DOHH2 (cell line): ENCODE results near the gene C22orf15.

Experiments used
- H3F3A ChIP-seq: fragments of 200-600 bp; sonication (generic), shearing (Covaris generic); 2 replicates; pipeline ENCODE4 v1.6.0; 2016; ENCODE audit warnings: antibody characterized with exemption, mild to moderate bottlenecking; ENCODE audit not compliant: control insufficient read depth, insufficient read depth
- H3K27ac ChIP-seq: fragments of 200-600 bp; sonication (generic); 2 replicates; pipeline ENCODE4 v1.5.1; 2014; ENCODE audit warnings: low read depth, mild to moderate bottlenecking, low read length, moderate library complexity
- H3K27me3 ChIP-seq: fragments of 200-600 bp; sonication (generic); 2 replicates; pipeline ENCODE4 v1.6.1; 2014; ENCODE audit warnings: mild to moderate bottlenecking, low read length, mixed read lengths; ENCODE audit not compliant: control insufficient read depth
- H3K36me3 ChIP-seq: fragments of 200-600 bp; sonication (generic); 2 replicates; pipeline ENCODE4 v1.6.1; 2014; ENCODE audit warnings: mild to moderate bottlenecking, low read length, moderate library complexity, mixed read lengths; ENCODE audit not compliant: control insufficient read depth
- H3K4me1 ChIP-seq: fragments of 200-600 bp; sonication (generic); 2 replicates; pipeline ENCODE4 v1.6.1; 2014; ENCODE audit warnings: mild to moderate bottlenecking, low read length, mixed read lengths; ENCODE audit not compliant: control insufficient read depth
- H3K4me2 ChIP-seq: fragments of 200-600 bp; sonication (generic); 2 replicates; pipeline ENCODE4 v1.6.0; 2014; ENCODE audit warnings: mild to moderate bottlenecking, low read length, moderate library complexity
- H3K4me3 ChIP-seq: fragments of 200-600 bp; sonication (generic); 2 replicates; pipeline ENCODE4 v1.5.1; 2014; ENCODE audit warnings: mild to moderate bottlenecking, low read length, mixed read lengths
- H3K79me2 ChIP-seq: fragments of 200-600 bp; sonication (generic); 2 replicates; pipeline ENCODE4 v1.6.1; 2014; ENCODE audit warnings: mild to moderate bottlenecking, low read length, mixed read lengths; ENCODE audit not compliant: control insufficient read depth
- H3K9me2 ChIP-seq: fragments of 200-600 bp; sonication (generic); replicated peaks from 2 replicates; pipeline ENCODE4 v1.6.1; 2014; ENCODE audit warnings: mild to moderate bottlenecking, low read length, mixed read lengths; ENCODE audit not compliant: control insufficient read depth
- H3K9me3 ChIP-seq: fragments of 200-600 bp; sonication (generic); 2 replicates; pipeline ENCODE4 v1.6.1; 2014; ENCODE audit warnings: antibody characterized with exemption, low read length, mixed read lengths; ENCODE audit not compliant: control insufficient read depth, insufficient read depth
- H4K20me1 ChIP-seq: fragments of 200-600 bp; sonication (generic); 2 replicates; pipeline ENCODE4 v1.6.0; 2014; ENCODE audit warnings: low read depth, mild to moderate bottlenecking, antibody characterized with exemption, low read length, moderate library complexity; ENCODE audit not compliant: control insufficient read depth, insufficient read depth
- CTCF ChIP-seq: fragments of 200-600 bp; sonication (generic); IDR thresholded peaks from one replicate; pipeline ENCODE4 v1.5.1; 2014; ENCODE audit warnings: antibody characterized with exemption, mild to moderate bottlenecking, low read depth, low read length; ENCODE audit not compliant: poor library complexity, severe bottlenecking
- EZH2phosphoT487 ChIP-seq: fragments of 200-600 bp; sonication (generic); IDR thresholded peaks from 2 replicates; pipeline ENCODE4 v1.6.1; 2017; ENCODE audit warnings: borderline replicate concordance, mild to moderate bottlenecking, antibody characterized with exemption, low read length, moderate library complexity, mixed read lengths

The C22orf15 gene

GRCh38 chr22:23749841-23750301 is 12.9 kb upstream of the C22orf15 start:
- Histone ChIP-seq H3K4me3 (peak overlapping the region; percentile 97), H3K4me2 (peak overlapping the region; percentile 88), H3K4me1 (peaks cover 41% of the 10 kb centered on the region), H3K27ac (no peak overlapping the region), H3K27me3 (no peaks in the 10 kb centered on the region), H3K36me3 (peaks cover 21% of the 10 kb centered on the region), H3K9me3 (no peaks in the 10 kb centered on the region), H3K79me2 (peaks cover 23% of the 10 kb centered on the region), H3F3A (peaks cover 24% of the 10 kb centered on the region), H4K20me1 (no peaks in the 10 kb centered on the region), H3K9me2 (no peaks in the 10 kb centered on the region)
- TF ChIP-seq EZH2phosphoT487 (no peak), CTCF (no peak)

DNA sequence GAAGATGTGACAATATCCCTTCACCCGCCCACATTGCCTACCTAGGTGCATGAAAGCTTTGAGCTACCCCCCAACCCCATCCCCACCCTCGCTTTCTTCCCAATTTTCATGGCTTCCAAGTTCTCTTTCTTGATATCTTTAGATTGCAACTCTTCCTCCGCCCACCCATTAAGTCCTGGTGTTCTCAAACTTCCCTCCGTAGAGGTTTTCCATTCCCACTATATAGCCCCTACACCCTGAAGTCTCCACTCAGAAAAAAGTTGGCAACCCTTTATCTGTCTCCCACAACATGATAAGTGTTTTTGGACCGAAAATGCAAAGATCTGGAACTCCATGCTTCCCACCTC is 12.4 kb upstream of the C22orf15 start:
- peak overlapping the region; percentile 5; the same call in 1 of the 2 replicates for H3K27ac ChIP-seq
- no peak for TF ChIP-seq EZH2phosphoT487
- TF ChIP-seq CTCF: no peak

DNA sequence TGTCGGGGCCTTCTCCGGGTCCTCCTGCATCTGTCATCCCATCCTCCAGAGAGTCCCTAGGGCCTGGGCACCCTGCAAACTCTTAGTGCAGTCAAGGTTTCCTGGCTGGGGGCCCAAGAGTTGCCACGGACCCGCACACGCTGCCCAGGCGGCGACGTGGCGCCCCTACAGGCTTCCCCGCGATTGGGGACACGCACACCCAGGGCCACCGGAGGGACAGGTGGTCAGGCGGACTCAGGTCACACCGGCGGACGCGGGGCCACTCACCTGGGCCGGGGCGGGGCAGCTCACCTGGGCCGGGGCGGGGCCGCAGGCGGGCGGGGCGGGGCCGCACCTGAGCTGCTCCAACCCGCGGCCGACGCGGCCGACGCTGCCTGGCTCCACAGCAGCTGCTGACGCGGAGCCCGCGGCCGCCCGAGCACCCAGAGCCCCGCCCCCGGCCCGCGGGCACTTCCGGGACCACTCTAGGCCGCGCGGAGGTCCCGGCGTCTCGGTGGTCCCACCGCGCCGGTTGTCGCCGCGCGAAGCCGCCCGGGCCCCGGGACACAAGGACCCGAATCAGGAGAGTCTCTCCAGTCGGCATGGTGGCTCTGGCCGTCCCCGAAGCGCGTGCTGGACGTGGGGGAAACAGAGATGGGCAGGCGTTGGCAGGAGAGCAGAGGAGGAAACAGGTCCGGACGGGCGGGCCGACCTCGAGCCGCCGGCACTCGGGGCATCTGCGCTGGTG is 11.9 kb upstream of the C22orf15 start, which contains the start of gene ZNF70:
Gene ZNF70 (minus strand): TSS at position 399 of the 727 bp plus-strand sequence. CDS start 5,972 bp downstream, outside the sequence.
- no peak for TF ChIP-seq EZH2phosphoT487
- TF ChIP-seq CTCF: peak; percentile 43
- H3F3A ChIP-seq: peaks cover 33% of the 10 kb centered on the region
- no peaks in the 10 kb centered on the region for H3K27me3 ChIP-seq
- peaks cover 21% of the 10 kb centered on the region for H3K36me3 ChIP-seq
- peak within 1 kb of the TSS; percentile 88 for H3K4me2 ChIP-seq
- peak within 1 kb of the TSS; percentile 92 for H3K27ac ChIP-seq
- H4K20me1 ChIP-seq: no peaks in the 10 kb centered on the region
- peaks cover 23% of the 10 kb centered on the region for H3K79me2 ChIP-seq
- H3K4me1 ChIP-seq: peaks cover 51% of the 10 kb centered on the region
- no peaks in the 10 kb centered on the region for H3K9me2 ChIP-seq
- H3K9me3 ChIP-seq: no peaks in the 10 kb centered on the region
- H3K4me3 ChIP-seq: peak within 1 kb of the TSS; percentile 97

More for the DNA sequence above, 12.4 kb upstream of the C22orf15 start:
- Histone ChIP-seq H3K36me3 (peaks cover 21% of the 10 kb centered on the region), H3K27me3 (no peaks in the 10 kb centered on the region), H3K4me3 (peak overlapping the region; percentile 97), H3K4me1 (peaks cover 46% of the 10 kb centered on the region), H3K9me3 (no peaks in the 10 kb centered on the region), H3K4me2 (peak overlapping the region; percentile 88), H4K20me1 (no peaks in the 10 kb centered on the region), H3K79me2 (peaks cover 23% of the 10 kb centered on the region), H3K9me2 (no peaks in the 10 kb centered on the region), H3F3A (peaks cover 29% of the 10 kb centered on the region)
